H1 (cell line): ENCODE data around the gene MOB2. TPM values are rescaled to one million over a fixed set of nuclear protein-coding genes. Genes with fewer than 3 reads are reported as not detected.

Experiments
- CTCF ChIA-PET: fragments of 300-600 bp; sonication (Branson Sonifier 250); formaldehyde crosslinking; loops from one replicate; lab custom pipeline; 2021; ENCODE audit not compliant: partially characterized antibody; lab: Charles Lee
- POLR2A ChIA-PET: fragments of 300-600 bp; sonication (Branson Sonifier 250); formaldehyde crosslinking; loops from one replicate; lab custom pipeline; 2021; ENCODE audit warnings: inconsistent platforms; ENCODE audit not compliant: partially characterized antibody; lab: Charles Lee
- DNase-seq, 2 experiments: peaks; one replicate each; pipeline versions ENCODE4 v3.0.0 to v3.0.0-alpha.2; 2010 to 2022; ENCODE audit warnings: low spot score in 2 of 2, low read depth in 1 of 2, mixed read lengths in 1 of 2
- FAIRE-seq: peaks from 2 replicates; lab custom pipeline; 2011; peaks lifted over from hg19 to GRCh38; lab: Jason Lieb, UNC
- H2AFZ ChIP-seq: 2 replicates; pipeline ENCODE4 v1.8.1; 2012; ENCODE audit warnings: low read length, inconsistent platforms
- H2AK5ac ChIP-seq: 2 replicates; pipeline ENCODE4 v1.6.1; 2013; ENCODE audit warnings: low read depth, low read length
- H2BK120ac ChIP-seq: replicated peaks from 2 replicates; pipeline ENCODE3; 2013; ENCODE audit warnings: low read depth, low read length, inconsistent platforms
- H2BK12ac ChIP-seq: 2 replicates; pipeline ENCODE4 v1.6.1; 2013; ENCODE audit warnings: low read depth, low read length
- H2BK15ac ChIP-seq: 2 replicates; pipeline ENCODE4 v1.6.1; 2013; ENCODE audit warnings: low read length
- H2BK20ac ChIP-seq: 2 replicates; pipeline ENCODE4 v1.6.1; 2013; ENCODE audit warnings: low read length
- H2BK5ac ChIP-seq: 2 replicates; pipeline ENCODE4 v1.6.1; 2013; ENCODE audit warnings: low read depth, low read length
- H3K14ac ChIP-seq: 2 replicates; pipeline ENCODE4 v1.6.1; 2013; ENCODE audit warnings: inconsistent platforms; ENCODE audit not compliant: insufficient read length
- H3K18ac ChIP-seq: 2 replicates; pipeline ENCODE4 v1.6.1; 2013; ENCODE audit warnings: low read length; ENCODE audit errors: extremely low read depth
- H3K23ac ChIP-seq: 2 replicates; pipeline ENCODE4 v1.6.1; 2013; ENCODE audit warnings: inconsistent platforms; ENCODE audit not compliant: insufficient read length
- H3K23me2 ChIP-seq: 2 replicates; pipeline ENCODE4 v1.6.1; 2013; ENCODE audit warnings: low read depth, low read length
- H3K27ac ChIP-seq: 2 replicates; pipeline ENCODE4 v1.6.1; 2011; ENCODE audit warnings: low read depth, low read length, inconsistent platforms
- H3K27me3 ChIP-seq, 4 experiments: replicated peaks in 1 of 4; 1 replicate in 1 of 4; 2 replicates in 3 of 4; pipeline versions ENCODE4 v1.6.1 to v1.8.1; 2011 to 2013; ENCODE audit warnings: low read length in 3 of 4, mild to moderate bottlenecking in 3 of 4, inconsistent platforms in 2 of 4, mixed read lengths in 2 of 4, moderate library complexity in 1 of 4; ENCODE audit not compliant: control insufficient read depth in 3 of 4, insufficient read depth in 3 of 4; ENCODE audit errors: extremely low read depth in 1 of 4
- H3K36me3 ChIP-seq, 4 experiments: 2 replicates each; pipeline versions ENCODE4 v1.6.1 to v1.8.1; 2011 to 2013; ENCODE audit warnings: mild to moderate bottlenecking in 4 of 4, low read length in 3 of 4, moderate library complexity in 2 of 4, control low read depth in 1 of 4, inconsistent platforms in 1 of 4; ENCODE audit not compliant: insufficient read depth in 4 of 4, control insufficient read depth in 2 of 4
- H3K4ac ChIP-seq: replicated peaks from 2 replicates; pipeline ENCODE3; 2013; ENCODE audit warnings: low read length, low read depth, mixed read lengths, inconsistent platforms; ENCODE audit not compliant: insufficient read length
- H3K4me1 ChIP-seq, 4 experiments: replicated peaks in 1 of 4; 1 replicate in 1 of 4; 2 replicates in 3 of 4; pipeline versions ENCODE4 v1.6.1 to v1.8.1; 2011 to 2013; ENCODE audit warnings: low read length in 3 of 4, inconsistent platforms in 2 of 4, mixed read lengths in 1 of 4; ENCODE audit not compliant: insufficient read depth in 4 of 4, control insufficient read depth in 3 of 4
- H3K4me2 ChIP-seq, 2 experiments: 2 replicates each; pipeline versions ENCODE4 v1.6.1 to v1.8.1; 2011 to 2013; ENCODE audit warnings: low read depth in 2 of 2, low read length in 2 of 2, control low read depth in 1 of 2, inconsistent platforms in 1 of 2, mild to moderate bottlenecking in 1 of 2; ENCODE audit not compliant: insufficient read depth in 1 of 2
- H3K4me3 ChIP-seq, 4 experiments: fragments of 200-600, 300-600 bp in 1 of 4; sonication (generic), shearing (Covaris generic), sonication (Bioruptor Twin) in 1 of 4; 2 replicates each; pipeline versions ENCODE4 v1.5.1 to v1.8.1; 2011 to 2016; ENCODE audit warnings: low read length in 4 of 4, low read depth in 3 of 4, control low read depth in 2 of 4, inconsistent platforms in 2 of 4, mild to moderate bottlenecking in 2 of 4, mixed read lengths in 1 of 4, moderate library complexity in 1 of 4; ENCODE audit not compliant: insufficient read depth in 2 of 4; ENCODE audit errors: extremely low read depth in 1 of 4
- H3K56ac ChIP-seq: replicated peaks from 2 replicates; pipeline ENCODE3; 2013; ENCODE audit warnings: low read depth, mild to moderate bottlenecking, mixed read lengths, low read length, inconsistent platforms; ENCODE audit not compliant: insufficient read length
- H3K79me1 ChIP-seq: 2 replicates; pipeline ENCODE4 v1.6.1; 2013; ENCODE audit warnings: low read depth, low read length, control low read depth
- H3K79me2 ChIP-seq, 2 experiments: 2 replicates each; pipeline versions ENCODE4 v1.6.1 to v1.8.1; 2012 to 2013; ENCODE audit warnings: low read length in 2 of 2, mild to moderate bottlenecking in 2 of 2, inconsistent platforms in 1 of 2; ENCODE audit not compliant: insufficient read depth in 2 of 2, control insufficient read depth in 1 of 2
- H3K9ac ChIP-seq, 4 experiments: replicated peaks in 1 of 4; 1 replicate in 1 of 4; 2 replicates in 3 of 4; pipeline versions ENCODE4 v1.6.1 to v1.8.1; 2011 to 2013; ENCODE audit warnings: low read depth in 3 of 4, low read length in 3 of 4, control low read depth in 2 of 4, mild to moderate bottlenecking in 2 of 4, moderate library complexity in 2 of 4, inconsistent platforms in 1 of 4; ENCODE audit errors: extremely low read depth in 1 of 4
- H3K9me3 ChIP-seq, 2 experiments: 2 replicates each; pipeline versions ENCODE4 v1.6.1 to v1.8.1; 2012 to 2013; ENCODE audit warnings: mild to moderate bottlenecking in 2 of 2, moderate library complexity in 2 of 2, control low read depth in 1 of 2, inconsistent platforms in 1 of 2, low read depth in 1 of 2, low read length in 1 of 2, mixed read lengths in 1 of 2; ENCODE audit not compliant: insufficient read depth in 2 of 2
- H4K20me1 ChIP-seq, 2 experiments: replicated peaks in 1 of 2; 2 replicates each; pipeline versions ENCODE3 to v1.8.1; 2011 to 2013; ENCODE audit warnings: inconsistent platforms in 2 of 2, low read length in 2 of 2, mild to moderate bottlenecking in 1 of 2; ENCODE audit not compliant: insufficient read depth in 2 of 2, control insufficient read depth in 1 of 2
- H4K5ac ChIP-seq: 2 replicates; pipeline ENCODE4 v1.6.1; 2013; ENCODE audit warnings: low read length, low read depth, mixed read lengths, inconsistent platforms; ENCODE audit not compliant: insufficient read length
- H4K8ac ChIP-seq: 2 replicates; pipeline ENCODE4 v1.8.0; 2013; ENCODE audit warnings: mild to moderate bottlenecking, moderate library complexity, low read length, inconsistent platforms; ENCODE audit not compliant: insufficient read depth; ENCODE audit errors: extremely low read depth
- H4K91ac ChIP-seq: replicated peaks from 2 replicates; pipeline ENCODE3; 2013; ENCODE audit warnings: low read length, mixed read lengths, inconsistent platforms; ENCODE audit not compliant: insufficient read length
- ATF2 ChIP-seq: IDR thresholded peaks from 2 replicates; pipeline ENCODE4 v1.6.1; 2012; ENCODE audit warnings: low read length, inconsistent platforms
- CHD1 ChIP-seq: IDR thresholded peaks from 2 replicates; pipeline ENCODE4 v1.6.1; 2012; ENCODE audit warnings: low read depth, low read length, improper control_type of control experiment
- GTF2F1 ChIP-seq: IDR thresholded peaks from 2 replicates; pipeline ENCODE4 v1.6.1; 2012; ENCODE audit warnings: low read depth, low read length, improper control_type of control experiment, borderline replicate concordance
- HDAC2 ChIP-seq, 2 experiments: fragments of 300-600 bp in 1 of 2; sonication (generic) in 1 of 2; IDR thresholded peaks; 2 replicates each; pipeline ENCODE4 v1.6.1; 2011 to 2012; ENCODE audit warnings: low read depth in 2 of 2, low read length in 2 of 2, mild to moderate bottlenecking in 2 of 2, moderate library complexity in 2 of 2, borderline replicate concordance in 1 of 2, inconsistent platforms in 1 of 2
- KDM5A ChIP-seq: fragments of 200-600 bp; IDR thresholded peaks from 2 replicates; pipeline ENCODE4 v1.7.1; 2012; ENCODE audit warnings: mild to moderate bottlenecking, low read length, inconsistent platforms, mixed read lengths
- MAFK ChIP-seq: IDR thresholded peaks from 2 replicates; pipeline ENCODE4 v1.6.1; 2012; ENCODE audit warnings: low read depth, mild to moderate bottlenecking, improper control_type of control experiment, low read length
- PHF8 ChIP-seq: fragments of 200-600 bp; sonication (generic); conservative IDR thresholded peaks from 2 replicates; pipeline ENCODE4 v1.7.1; 2012; ENCODE audit warnings: low read depth, mild to moderate bottlenecking, inconsistent platforms, low read length, moderate library complexity
- YY1 ChIP-seq: IDR thresholded peaks from 2 replicates; pipeline ENCODE4 v1.6.1; 2011; ENCODE audit warnings: low read depth, mild to moderate bottlenecking, low read length
- WGBS, 2 experiments: shearing (Covaris generic) in 1 of 2; methylation state at CpG; one replicate each; pipeline versions ENCODE4 v1.1.6 to v1.1.7; 2013 to 2015; ENCODE audit warnings: low lambda C conversion rate in 2 of 2, mixed read lengths in 2 of 2, inconsistent platforms in 1 of 2, low coverage in 1 of 2, missing lambda C conversion rate in 1 of 2; ENCODE audit not compliant: insufficient replicate concordance in 2 of 2, insufficient coverage in 1 of 2, insufficient read length in 1 of 2; ENCODE audit errors: extremely low coverage in 1 of 2, missing lambda C conversion rate in 1 of 2; 5-methylcytosine and 5-hydroxymethylcytosine counted together
- polyA plus RNA-seq, 7 experiments: library from polyadenylated mRNA; depleted of rRNA in 3 of 7; stranded (reverse) in 5 of 7; unstranded in 2 of 7; fragments of >200 nt in 5 of 7; fragments of 200-250 nt in 2 of 7; gene quantifications; 1 replicate in 5 of 7; 2 replicates in 1 of 7; 4 replicates in 1 of 7; pipeline versions ENCODE4 v1.2.1 to v1.2.3, GENCODE V29; 2011 to 2013; ENCODE audit warnings: missing spikeins in 2 of 7, mixed read lengths in 2 of 7
- total RNA-seq: library from RNA; stranded (reverse); fragmentation: NEBNext Ultra II Directional; extraction: Animal tissue kit (Norgen Biotek cat#: 25700); gene quantifications from 2 replicates; pipeline ENCODE4 v1.2.1, GENCODE V29; 2021

Gene MOB2
- total and polyA plus RNA-seq, 2 of the 8 experiments (the other 6 are each of a cell fraction or from before 2014, with no cell fraction given) = 18.6 to 28.2 TPM

DNA sequence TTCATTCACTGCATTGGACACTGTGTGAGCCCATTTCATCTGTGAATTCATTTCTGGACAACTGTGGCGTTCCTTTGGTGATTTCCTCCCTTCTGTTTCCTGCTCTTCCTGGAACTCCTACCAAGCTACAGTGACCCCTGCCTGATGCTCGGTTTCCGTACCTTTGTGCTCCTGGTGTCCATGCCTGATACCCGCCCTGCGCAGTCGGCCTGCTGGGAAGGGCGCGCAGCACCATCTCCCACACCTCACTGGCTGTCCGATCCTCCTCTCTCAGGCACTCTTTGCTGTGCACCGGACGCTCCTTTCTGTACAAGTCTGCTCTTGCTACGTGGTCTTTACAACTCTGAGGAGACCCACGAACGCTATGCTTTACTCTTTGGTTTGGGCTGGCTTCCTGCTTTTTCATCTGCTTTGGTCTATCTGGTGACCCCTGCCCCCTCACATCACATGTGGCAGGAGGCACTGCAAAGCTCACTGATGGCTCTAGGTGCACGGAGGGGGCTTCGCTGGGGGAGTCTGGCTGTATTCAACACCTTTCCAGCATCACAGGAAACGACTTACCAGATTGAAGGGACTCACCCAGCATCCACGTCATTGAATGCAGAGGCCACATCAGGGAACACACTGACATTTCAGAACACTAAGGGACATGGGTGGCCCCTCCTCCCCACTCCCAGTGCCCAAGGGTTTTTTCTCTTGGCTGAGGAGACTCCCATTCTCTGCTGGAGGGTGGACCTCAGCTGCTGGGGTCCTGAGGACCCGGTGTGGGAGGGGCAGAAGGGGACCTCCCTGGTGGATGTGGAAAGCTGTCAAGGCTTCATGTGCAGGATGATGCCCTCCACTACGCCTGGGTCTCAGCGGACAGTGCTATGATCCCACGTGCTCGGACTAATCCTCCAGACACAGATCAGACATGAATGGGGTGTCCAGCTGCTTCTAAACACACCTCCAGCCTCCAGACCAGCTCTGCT is 27.0 kb upstream of the MOB2 start:
- FAIRE-seq = no peak
- peaks cover 10 to 18% of the 10 kb centered on the region in 2 experiments for H4K20me1 ChIP-seq
- no peak overlapping the region; a peak in 1 of 4 replicates for H3K4me2 ChIP-seq
- TF ChIP-seq MAFK (no peak), HDAC2 (IDR thresholded peaks at IDR 0.05; ENCODE audit: borderline replicate concordance in 1 of 2, low read depth in 2 of 2, low read length in 2 of 2) (no peak), CHD1 (no peak), GTF2F1 (no peak), PHF8 (no peak), YY1 (no peak), KDM5A (no peak), ATF2 (no peak)

More for the DNA sequence above, 27.0 kb upstream of the MOB2 start:
- H2BK5ac ChIP-seq = peak overlapping the region; percentile 40; the same call in 1 of the 2 replicates
- 0 out of 2 replicates have a peak overlapping the region, but pooled peaks have one; percentile 24 for H2BK15ac ChIP-seq
- H4K91ac ChIP-seq = peak overlapping the region; percentile 46
- CTCF ChIA-PET = interaction anchor here (0.6 to 3.8 kb wide), 26 partner anchors 8 to 321 kb away, joined by 3 to 21 read pairs (median 4); no protein-coding TSS in a partner anchor
- H3K23me2 ChIP-seq = no peaks in the 10 kb centered on the region
- H3K4ac ChIP-seq = no peak overlapping the region
- H2AK5ac ChIP-seq = peak overlapping the region; percentile 30; the same call in 1 of the 2 replicates
- no peak overlapping the region for H4K5ac ChIP-seq
- no peak overlapping the region for H4K8ac ChIP-seq
- peak overlapping the region; percentile 80; the same call in 1 of the 2 replicates for H2BK20ac ChIP-seq
- no peak overlapping the region for H3K4me3 ChIP-seq
- no peak overlapping the region for H3K9ac ChIP-seq
- no peak overlapping the region for H2AFZ ChIP-seq
- no peak overlapping the region for H3K56ac ChIP-seq
- DNase-seq = no peak
- H2BK12ac ChIP-seq = peak overlapping the region; percentile 68; the same call in 1 of the 2 replicates
- H3K79me1 ChIP-seq = peaks cover 12% of the 10 kb centered on the region; the same call in 1 of the 2 replicates
- H3K27ac ChIP-seq = peak overlapping the region; percentile 13; the same call in 1 of the 2 replicates
- 84% methylated on average over 23 of the region's 23 CpGs; no CpG with 5 or more reads in 1 of the 2 experiments for WGBS, 2 experiments
- H3K9me3 ChIP-seq = no peaks in the 10 kb centered on the region
- no peaks in the 10 kb centered on the region for H3K36me3 ChIP-seq
- no peak overlapping the region for H3K14ac ChIP-seq
- POLR2A ChIA-PET = no interaction called here
- H3K18ac ChIP-seq = no peak overlapping the region
- no peak overlapping the region for H2BK120ac ChIP-seq
- no peaks in the 10 kb centered on the region for H3K27me3 ChIP-seq
- H3K23ac ChIP-seq = no peak overlapping the region
- H3K79me2 ChIP-seq = peaks cover 0 to 7% of the 10 kb centered on the region in 2 experiments; a peak in 1 of 4 replicates
- H3K4me1 ChIP-seq = peaks cover 0 to 9% (median 8%) of the 10 kb centered on the region in 4 experiments; a peak in 6 of 7 replicates
